Right ventricle myocardium superior (tissue), 1 donor: ENCODE data around the gene UNC79. TPM values are rescaled to one million over a fixed set of nuclear protein-coding genes. Genes with fewer than 3 reads are reported as not detected.

ENCODE experiments used
- ATAC-seq: fragments of 200-7000 bp; cut with Tn5 transposase; one replicate; pipeline ENCODE4 v1.9.1; 2020; ENCODE audit warnings: mild to moderate bottlenecking; ENCODE audit not compliant: poor library complexity
- DNase-seq: peaks from one replicate; pipeline ENCODE4 v3.0.0-alpha.2; 2020
- intact Hi-C: fragments of 100-400 bp; cut with DNase I; formaldehyde crosslinking; loops from one replicate; pipeline ENCODE4 v1.11.2; 2022
- total RNA-seq: library from RNA; stranded (reverse); fragmentation: NEBNext Ultra II Directional; extraction: Animal tissue kit (Norgen Biotek cat#: 25700); gene quantifications from one replicate; pipeline ENCODE4 v1.2.1, GENCODE V29; 2021
- donor health status: DM: no; HTN: yes; CAD: no; lungs with severe emphysema.

Gene UNC79
- total RNA-seq, 1 donor from 2014 or later, result 0.22 TPM

- DNase-seq, result no peak
- intact Hi-C loops, result no loop called here
- no peak for ATAC-seq
These were observed 198.9 kb downstream of the UNC79 start for GRCh38 chr14:93629643-93630042.

DNA sequence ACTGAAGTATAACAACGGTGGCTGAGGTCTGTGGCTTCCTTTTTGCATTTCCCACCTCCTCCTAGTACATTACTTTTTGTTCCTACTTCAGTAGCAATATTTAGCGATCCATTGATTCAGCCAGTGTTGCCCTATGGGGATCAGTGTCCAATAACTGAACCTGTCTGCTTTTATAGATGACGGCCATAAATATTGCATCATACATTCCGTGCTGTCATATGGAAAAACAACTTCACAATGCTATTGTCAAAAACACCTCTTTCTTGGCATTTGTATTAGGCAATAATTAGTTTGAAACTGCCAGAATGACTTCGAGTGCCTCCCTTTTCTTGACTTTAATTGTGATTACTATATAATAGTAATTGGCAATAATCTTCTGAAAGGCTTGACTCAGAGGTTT, 208.1 kb downstream of the UNC79 start:
- DNase-seq (no peak), ATAC-seq (no peak)
- intact Hi-C loops, result no loop called here

DNA sequence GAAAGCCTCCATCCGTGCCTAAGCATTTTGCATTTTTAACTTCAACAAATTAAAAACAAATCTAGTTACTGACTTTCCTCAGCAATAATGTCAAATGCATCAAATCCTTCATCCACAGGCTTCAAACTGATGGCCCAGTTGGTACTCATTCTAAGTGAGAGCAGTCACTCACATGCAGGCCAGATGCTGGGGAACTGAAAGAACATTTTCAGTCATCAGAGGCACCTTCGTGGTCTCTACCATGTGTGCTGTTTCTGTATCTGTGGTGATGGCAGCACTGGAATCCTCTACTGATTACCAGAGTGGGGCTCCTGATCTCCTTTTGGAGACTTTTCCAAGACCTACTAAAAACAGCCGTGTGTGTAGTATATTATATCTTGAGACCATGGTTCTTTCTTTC, 212.4 kb downstream of the UNC79 start:
- no peak for ATAC-seq
- intact Hi-C loops, result no loop called here
- no peak for DNase-seq

GRCh38 chr14:93643676-93644075, 212.9 kb downstream of the UNC79 start:
- DNase-seq, result no peak
- intact Hi-C loops, result no loop called here
- ATAC-seq, result no peak

GRCh38 chr14:93645200-93645599, 214.5 kb downstream of the UNC79 start:
- DNase-seq, result no peak
- intact Hi-C loops, result no loop called here

DNA sequence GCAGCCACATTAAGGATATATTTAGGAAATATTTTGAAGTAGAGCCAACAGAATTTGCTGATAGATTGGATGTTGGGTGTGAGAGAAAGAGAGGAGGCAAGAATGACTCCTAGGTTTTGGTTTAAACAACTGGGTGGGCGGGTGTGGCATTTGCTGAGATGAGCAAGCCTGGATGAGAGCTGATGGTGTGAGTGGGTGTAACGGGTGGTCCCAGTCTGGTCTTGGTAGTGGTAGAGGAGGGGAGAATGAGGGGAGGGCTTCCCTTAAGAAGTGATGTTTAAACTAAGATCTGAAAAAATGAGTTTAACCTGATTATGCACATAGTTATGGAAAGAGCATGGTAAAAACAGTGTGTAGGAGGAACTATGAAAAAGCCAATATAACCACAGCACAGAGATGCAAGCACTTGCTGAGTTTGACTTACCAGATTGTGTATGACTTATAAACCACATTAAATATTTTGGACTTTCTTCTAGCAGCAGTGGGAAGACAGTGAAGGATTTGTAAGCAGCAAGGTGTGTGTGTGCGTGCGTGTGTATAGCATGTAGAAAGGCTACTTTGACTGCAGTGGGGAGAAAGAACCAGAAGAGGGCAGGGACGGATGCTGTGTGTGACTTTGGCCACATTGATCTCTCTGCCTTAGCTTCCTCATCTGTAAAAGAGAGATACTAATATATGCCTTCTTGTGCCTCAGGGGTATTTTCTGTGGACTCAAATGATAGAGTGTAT, 217.9 kb downstream of the UNC79 start:
- DNase-seq (no peak), ATAC-seq (peak; percentile 56)
- intact Hi-C loops, result no loop called here

More at GRCh38 chr14:93645200-93645599, 214.5 kb downstream of the UNC79 start:
- no peak for ATAC-seq

DNA sequence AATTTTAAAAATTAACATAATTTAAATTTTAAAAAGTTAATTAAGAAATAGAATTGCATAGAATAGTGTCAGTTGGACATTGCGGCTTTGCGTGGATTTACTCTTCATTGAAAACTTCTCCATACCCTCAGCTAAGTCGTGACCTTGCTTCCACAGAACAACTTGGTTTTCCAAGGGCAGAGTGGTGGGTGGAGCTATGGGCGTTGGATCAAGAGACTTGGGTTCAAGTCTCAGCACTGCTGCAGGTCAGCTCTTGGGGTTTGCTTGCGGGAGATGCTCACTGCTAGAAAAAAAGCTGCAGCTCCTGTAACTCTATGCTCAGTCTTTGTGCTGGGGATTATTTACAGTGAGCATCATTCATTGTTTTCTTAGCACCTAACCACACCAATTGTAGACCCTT, 223.9 kb downstream of the UNC79 start:
- no peak for DNase-seq
- intact Hi-C loops, result no loop called here
- ATAC-seq, result no peak

- ATAC-seq (peak; percentile 62), DNase-seq (no peak)
- intact Hi-C loops, result loop anchor here (1.0 to 5.0 kb wide), 2 partner anchors 132 to 238 kb away; partner anchors contain the start of gene PRIMA1
These were observed 224.5 kb downstream of the UNC79 start for GRCh38 chr14:93655078-93655750.

- ATAC-seq, result no peak
- intact Hi-C loops, result loop anchor here (5.0 kb wide), 1 partner anchor 129 kb away; the partner anchor contains the start of gene PRIMA1
These were observed 227.1 kb downstream of the UNC79 start for GRCh38 chr14:93657875-93658274.

GRCh38 chr14:93663317-93663716, 232.6 kb downstream of the UNC79 start:
- DNase-seq (no peak), ATAC-seq (no peak)
- intact Hi-C loops, result no loop called here

More at GRCh38 chr14:93657875-93658274, 227.1 kb downstream of the UNC79 start:
- no peak for DNase-seq

- ATAC-seq, result no peak
- no peak for DNase-seq
- intact Hi-C loops, result no loop called here
These were observed 234.4 kb downstream of the UNC79 start for GRCh38 chr14:93665169-93665568.

GRCh38 chr14:93669632-93670031, 238.9 kb downstream of the UNC79 start:
- ATAC-seq (no peak), DNase-seq (no peak)
- intact Hi-C loops, result no loop called here

DNA sequence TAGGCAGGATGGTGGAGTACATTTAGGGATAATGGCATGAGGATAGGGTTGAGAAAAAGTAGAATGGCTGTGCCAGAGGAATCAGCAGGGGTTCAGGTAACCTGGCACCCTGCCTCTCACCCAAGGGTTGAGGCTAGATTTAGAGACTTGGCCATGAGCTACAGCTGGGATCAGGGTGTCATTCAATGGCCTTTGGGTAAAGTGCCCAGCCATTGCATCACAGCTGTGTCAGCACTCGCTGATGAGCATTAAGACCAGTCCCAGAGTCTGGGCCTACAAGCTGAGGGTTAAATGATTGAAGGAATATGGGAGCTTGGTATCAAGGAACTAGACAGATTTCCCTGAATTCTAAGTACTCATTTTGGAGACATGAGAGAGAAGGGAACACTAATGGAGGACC, 243.6 kb downstream of the UNC79 start:
- intact Hi-C loops, result no loop called here
- ATAC-seq (no peak), DNase-seq (no peak)

DNA sequence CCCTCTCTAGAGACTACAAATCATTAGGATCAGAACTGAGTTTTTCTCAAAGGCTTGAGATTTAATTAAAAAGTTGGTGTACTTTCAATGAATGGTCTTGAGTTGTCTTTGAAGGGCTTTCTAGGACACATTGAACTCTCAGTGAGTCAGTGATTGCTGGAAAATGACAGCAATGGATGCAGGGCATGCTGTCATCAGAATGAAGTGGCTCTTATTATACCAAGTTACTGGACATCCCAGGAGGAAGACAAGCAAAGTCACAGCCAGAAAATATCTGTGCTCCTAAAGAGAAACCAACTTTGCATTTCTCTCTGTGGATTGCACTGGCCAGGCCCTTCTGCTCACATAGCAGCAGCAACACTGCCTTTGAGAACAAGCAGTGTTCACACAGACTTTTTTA, 244.9 kb downstream of the UNC79 start:
- intact Hi-C loops, result no loop called here
- ATAC-seq (peak; percentile 58), DNase-seq (no peak)

GRCh38 chr14:93676416-93676958, 245.7 kb downstream of the UNC79 start:
- intact Hi-C loops, result no loop called here
- no peak for ATAC-seq
- DNase-seq, result no peak

- intact Hi-C loops, result no loop called here
- ATAC-seq (no peak), DNase-seq (no peak)
These were observed 251.7 kb downstream of the UNC79 start for GRCh38 chr14:93682459-93682858.

GRCh38 chr14:93683226-93683625, 252.5 kb downstream of the UNC79 start:
- intact Hi-C loops, result no loop called here
- no peak for ATAC-seq
- DNase-seq, result no peak

GRCh38 chr14:93685121-93685895, 254.6 kb downstream of the UNC79 start:
- no peak for DNase-seq
- no peak for ATAC-seq
- intact Hi-C loops, result no loop called here

GRCh38 chr14:93686268-93686667, 255.5 kb downstream of the UNC79 start:
- DNase-seq (no peak), ATAC-seq (no peak)
- intact Hi-C loops, result no loop called here
